ENCODE measurements around the gene SORCS1.

SORCS1 gene

DNA sequence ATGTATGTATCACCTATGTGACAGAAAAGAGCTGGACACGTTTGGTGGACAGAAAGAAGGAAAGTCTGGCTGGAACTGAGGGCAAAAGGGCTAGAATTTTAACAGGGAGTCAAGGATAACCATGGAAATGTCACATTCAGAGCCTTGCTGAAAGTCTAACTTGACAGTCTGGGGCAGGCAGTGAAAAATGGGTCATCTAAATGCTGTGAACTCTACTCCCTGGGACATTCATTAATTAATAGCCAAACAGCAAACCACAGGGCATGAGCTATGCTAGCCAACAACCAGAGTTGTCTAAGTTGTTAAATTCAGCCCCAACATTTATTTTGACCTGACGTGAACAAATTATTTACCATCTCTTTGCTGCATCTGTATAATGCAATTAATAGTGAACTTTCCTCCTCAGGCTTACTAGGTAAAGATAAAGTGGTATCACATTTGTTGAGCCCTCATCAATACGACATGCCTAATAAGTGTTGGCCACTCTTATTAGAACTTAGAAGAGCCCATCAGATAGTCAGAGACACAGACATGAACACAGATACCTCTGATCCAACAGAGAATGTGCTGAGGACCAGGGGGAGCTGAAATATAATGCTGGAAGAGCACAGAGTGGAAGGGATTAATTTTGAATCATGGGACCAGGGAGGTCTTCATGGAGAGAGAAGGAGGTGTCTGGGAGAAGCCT is 109.9 kb downstream of the SORCS1 start:
- H3K4me3 ChIP-seq (ENCODE audit: low read depth, low read length) = no peak overlapping the region
- TF ChIP-seq, protein P1, sequence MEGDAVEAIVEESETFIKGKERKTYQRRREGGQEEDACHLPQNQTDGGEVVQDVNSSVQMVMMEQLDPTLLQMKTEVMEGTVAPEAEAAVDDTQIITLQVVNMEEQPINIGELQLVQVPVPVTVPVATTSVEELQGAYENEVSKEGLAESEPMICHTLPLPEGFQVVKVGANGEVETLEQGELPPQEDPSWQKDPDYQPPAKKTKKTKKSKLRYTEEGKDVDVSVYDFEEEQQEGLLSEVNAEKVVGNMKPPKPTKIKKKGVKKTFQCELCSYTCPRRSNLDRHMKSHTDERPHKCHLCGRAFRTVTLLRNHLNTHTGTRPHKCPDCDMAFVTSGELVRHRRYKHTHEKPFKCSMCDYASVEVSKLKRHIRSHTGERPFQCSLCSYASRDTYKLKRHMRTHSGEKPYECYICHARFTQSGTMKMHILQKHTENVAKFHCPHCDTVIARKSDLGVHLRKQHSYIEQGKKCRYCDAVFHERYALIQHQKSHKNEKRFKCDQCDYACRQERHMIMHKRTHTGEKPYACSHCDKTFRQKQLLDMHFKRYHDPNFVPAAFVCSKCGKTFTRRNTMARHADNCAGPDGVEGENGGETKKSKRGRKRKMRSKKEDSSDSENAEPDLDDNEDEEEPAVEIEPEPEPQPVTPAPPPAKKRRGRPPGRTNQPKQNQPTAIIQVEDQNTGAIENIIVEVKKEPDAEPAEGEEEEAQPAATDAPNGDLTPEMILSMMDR (IDR thresholded peaks at IDR 0.05; ENCODE audit: low read depth, low read length) = no peak

DNA sequence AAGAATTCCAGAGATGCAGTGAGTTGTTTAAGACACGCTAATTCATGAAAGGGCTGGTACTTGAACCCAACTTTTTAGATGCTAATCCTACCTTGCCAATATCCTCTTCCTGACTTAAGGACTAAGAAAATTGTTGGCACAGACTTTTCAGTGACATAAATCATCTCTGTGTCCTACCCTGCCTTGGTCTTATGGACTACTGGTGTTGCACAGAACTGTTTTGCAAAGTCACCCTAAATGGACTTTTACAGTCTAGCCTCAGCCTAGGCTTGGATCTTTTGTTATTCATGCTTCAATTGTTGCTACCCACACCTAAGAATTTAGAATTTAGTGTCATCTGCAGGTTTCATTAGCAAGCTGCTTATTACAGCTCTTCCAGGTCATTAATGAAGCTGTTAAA is 112.7 kb downstream of the SORCS1 start:
- no peak overlapping the region for H3K4me3 ChIP-seq (ENCODE audit: low read depth, low read length)
- TF ChIP-seq, protein P1 (IDR thresholded peaks at IDR 0.05; ENCODE audit: low read depth, low read length) = no peak

DNA sequence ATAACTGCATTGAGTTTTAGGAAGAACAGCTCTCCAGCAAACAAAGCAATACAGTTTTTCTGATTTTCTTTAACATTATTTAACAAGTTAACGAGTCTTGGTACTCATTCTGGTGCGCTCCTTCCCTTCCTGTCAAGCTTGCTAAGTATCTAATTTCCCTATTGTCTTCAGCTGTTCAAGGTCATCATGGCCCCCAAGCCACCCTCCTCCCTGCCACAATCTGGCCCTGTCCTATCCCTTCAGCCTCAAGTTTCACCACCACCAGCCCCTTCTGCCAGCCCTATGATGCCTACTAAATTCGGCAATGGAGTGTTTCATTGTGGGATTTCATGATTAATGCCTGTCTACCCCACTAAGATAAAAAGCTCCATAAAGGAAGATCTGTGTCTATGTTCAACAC is 121.0 kb downstream of the SORCS1 start:
- TF ChIP-seq, protein P1 (IDR thresholded peaks at IDR 0.05; ENCODE audit: low read depth, low read length) = no peak
- H3K4me3 ChIP-seq (ENCODE audit: low read depth, low read length) = no peak overlapping the region

DNA sequence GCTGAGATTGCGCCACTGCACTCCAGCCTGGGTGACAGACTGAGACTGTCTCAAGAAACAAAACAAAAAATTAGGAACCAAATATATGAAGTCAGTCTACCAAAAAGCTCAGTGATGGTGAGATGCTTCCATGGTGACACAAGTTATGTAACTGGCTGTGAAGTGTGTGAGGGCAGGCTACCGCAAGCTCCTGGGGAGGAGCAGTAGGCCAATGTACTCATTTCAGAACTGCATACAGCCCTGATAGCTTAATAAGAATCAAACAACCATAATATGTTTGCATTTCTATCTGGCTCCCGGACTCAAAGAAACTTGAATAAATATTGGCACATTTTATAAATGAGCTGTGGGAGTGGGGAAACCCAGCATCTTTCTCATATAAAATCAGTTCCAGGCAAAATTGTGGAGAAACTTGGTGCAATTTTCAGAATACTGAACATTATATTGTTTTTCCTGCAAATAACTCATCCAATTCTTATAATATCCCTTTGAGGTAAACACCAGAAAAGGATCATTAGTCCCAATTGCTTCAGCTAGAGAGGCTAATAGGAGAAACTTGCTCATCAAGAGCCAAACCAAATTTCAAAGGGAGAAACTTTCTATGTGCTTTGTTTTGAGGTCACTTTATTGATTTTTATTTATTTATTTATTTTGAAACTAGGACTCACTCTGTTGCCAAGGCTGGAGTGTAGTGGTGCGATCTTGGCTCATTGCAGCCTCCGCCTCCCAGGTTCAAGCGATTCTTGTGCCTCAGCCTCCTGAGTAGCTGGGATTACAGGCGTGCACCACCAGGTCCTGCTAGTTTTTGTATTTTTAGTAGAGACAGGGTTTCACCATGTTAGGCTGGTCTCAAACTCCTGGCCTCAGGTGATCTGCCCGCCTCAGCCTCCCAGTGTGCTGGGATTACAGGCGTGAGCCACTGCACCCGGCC is 127.0 kb downstream of the SORCS1 start:
- TF ChIP-seq, protein P1 (IDR thresholded peaks at IDR 0.05; ENCODE audit: low read depth, low read length) = no peak
- no peak overlapping the region for H3K4me3 ChIP-seq (ENCODE audit: low read depth, low read length)

DNA sequence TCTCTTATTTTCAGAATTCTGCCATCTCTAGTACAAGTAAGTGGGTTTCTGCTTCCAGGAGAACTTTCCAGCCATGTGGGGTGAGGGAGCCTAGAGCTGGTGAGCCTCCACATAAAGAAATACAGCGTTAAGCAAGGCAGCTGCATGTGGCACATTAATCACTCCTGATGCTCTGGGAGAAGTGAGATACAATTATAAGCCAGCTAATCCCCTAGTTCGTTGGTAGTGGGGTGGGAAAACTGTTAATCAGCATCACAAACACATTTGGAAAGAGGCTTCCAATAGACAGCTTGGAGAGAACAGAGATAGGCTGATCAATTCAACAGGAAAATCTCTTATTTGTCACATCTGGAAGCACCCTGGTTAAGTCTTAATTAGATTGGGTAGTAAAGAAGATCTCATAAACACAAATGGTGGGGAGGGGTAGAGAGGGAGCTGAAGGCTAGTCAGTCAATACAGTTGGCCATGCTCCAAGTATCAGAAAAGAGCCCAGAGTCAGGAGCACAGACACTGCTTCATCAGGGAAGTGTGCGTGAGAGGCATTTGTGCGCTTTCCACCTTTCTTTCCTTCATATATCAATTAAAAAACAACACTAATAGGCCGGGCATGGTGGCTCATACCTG is 130.6 kb downstream of the SORCS1 start:
- H3K4me3 ChIP-seq (ENCODE audit: low read depth, low read length) = no peak overlapping the region
- TF ChIP-seq, protein P1 (IDR thresholded peaks at IDR 0.05; ENCODE audit: low read depth, low read length) = no peak

DNA sequence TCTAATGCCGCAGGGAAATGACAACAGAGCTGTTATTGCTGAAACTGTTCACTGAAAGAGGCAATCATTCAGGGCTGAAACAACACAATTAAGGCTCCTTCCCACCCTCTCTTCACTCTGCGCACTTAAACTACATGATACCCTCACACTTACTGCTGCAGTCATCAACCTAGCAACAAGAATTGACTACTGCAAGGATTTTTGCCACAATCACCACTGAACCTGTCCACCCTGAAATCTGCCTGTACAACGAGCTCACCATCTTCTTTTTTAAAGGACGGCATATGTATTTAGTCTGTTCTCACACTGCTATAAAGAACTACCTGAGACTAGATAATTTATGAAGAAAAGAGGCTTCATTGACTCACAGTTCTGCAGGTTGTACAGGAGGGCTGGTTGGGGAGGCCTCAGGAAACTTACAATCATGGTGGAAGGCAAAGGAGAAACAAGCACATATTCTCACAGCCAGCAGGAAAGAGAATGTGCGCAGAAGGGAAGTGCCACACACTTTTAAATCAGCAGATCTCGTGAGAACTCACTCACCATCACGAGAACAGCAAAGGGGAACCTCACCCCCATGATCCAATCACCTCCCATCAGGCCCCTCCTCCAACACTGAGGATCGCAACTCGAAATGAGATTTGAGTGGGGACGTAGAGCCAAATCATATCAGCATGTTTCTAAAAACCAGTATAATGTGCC is 131.7 kb downstream of the SORCS1 start:
- no peak overlapping the region for H3K4me3 ChIP-seq (ENCODE audit: low read depth, low read length)
- TF ChIP-seq, protein P1 (IDR thresholded peaks at IDR 0.05; ENCODE audit: low read depth, low read length) = no peak

All from WI38 (cell line).